Neural progenitor cell (in vitro differentiated cells): ENCODE results near the gene INHBE. TPM values are rescaled to one million over a fixed set of nuclear protein-coding genes. Genes with fewer than 3 reads are reported as not detected.

Experiments
- DNase-seq: peaks from one replicate; pipeline ENCODE4 v3.0.0-alpha.2; 2016; ENCODE audit warnings: low spot score
- H2AFZ ChIP-seq: fragments of 200-600 bp; sonication (generic); replicated peaks from 2 replicates; pipeline ENCODE4 v1.6.1; 2016; ENCODE audit warnings: antibody characterized with exemption
- H3F3A ChIP-seq: fragments of 200-600 bp; sonication (generic); 2 replicates; pipeline ENCODE4 v1.6.1; 2016; ENCODE audit warnings: antibody characterized with exemption, low read depth
- H3K27ac ChIP-seq: fragments of 200-600 bp; sonication (generic); 2 replicates; pipeline ENCODE4 v1.5.1; 2016; ENCODE audit warnings: mild to moderate bottlenecking
- H3K27me3 ChIP-seq: fragments of 200-600 bp; sonication (generic); 2 replicates; pipeline ENCODE4 v1.6.1; 2016; ENCODE audit warnings: mild to moderate bottlenecking, moderate library complexity
- H3K36me3 ChIP-seq: fragments of 200-600 bp; sonication (generic); 2 replicates; pipeline ENCODE4 v1.5.1; 2016
- H3K4me1 ChIP-seq: fragments of 200-600 bp; sonication (generic); 2 replicates; pipeline ENCODE4 v1.6.1; 2016; ENCODE audit warnings: mixed run types
- H3K4me2 ChIP-seq: fragments of 200-600 bp; sonication (generic); 2 replicates; pipeline ENCODE4 v1.6.1; 2016
- H3K4me3 ChIP-seq: fragments of 200-600 bp; sonication (generic); 2 replicates; pipeline ENCODE4 v1.5.1; 2016
- H3K79me2 ChIP-seq: fragments of 200-600 bp; sonication (generic); 2 replicates; pipeline ENCODE4 v1.6.1; 2016; ENCODE audit warnings: low read depth
- H3K9ac ChIP-seq: fragments of 200-600 bp; sonication (generic); 2 replicates; pipeline ENCODE4 v1.6.1; 2016
- H3K9me3 ChIP-seq: fragments of 200-600 bp; sonication (generic); 2 replicates; pipeline ENCODE4 v1.5.1; 2016; ENCODE audit warnings: low read depth
- H4K20me1 ChIP-seq: fragments of 200-600 bp; sonication (generic); 2 replicates; pipeline ENCODE4 v1.6.1; 2016; ENCODE audit warnings: low read depth
- H3K27ac Mint-ChIP-seq: 3 replicates; pipeline ENCODE4 v1.8.0; 2021; ENCODE audit warnings: mixed read lengths
- H3K27me3 Mint-ChIP-seq: 2 replicates; pipeline ENCODE4 v1.8.0; 2022; ENCODE audit warnings: low read depth, mild to moderate bottlenecking, inconsistent platforms, moderate library complexity, mixed read lengths; ENCODE audit not compliant: insufficient read depth
- H3K36me3 Mint-ChIP-seq: 3 replicates; pipeline ENCODE4 v1.8.0; 2021; ENCODE audit warnings: mixed read lengths
- H3K4me1 Mint-ChIP-seq: 3 replicates; pipeline ENCODE4 v1.8.0; 2021; ENCODE audit warnings: mixed read lengths
- H3K4me3 Mint-ChIP-seq: 3 replicates; pipeline ENCODE4 v1.8.0; 2021; ENCODE audit warnings: mild to moderate bottlenecking, moderate library complexity, mixed read lengths
- H3K9me3 Mint-ChIP-seq: 3 replicates; pipeline ENCODE4 v1.8.0; 2020; ENCODE audit warnings: mixed read lengths
- EZH2 ChIP-seq: fragments of 200-600 bp; sonication (generic); IDR thresholded peaks from 2 replicates; pipeline ENCODE4 v1.6.1; 2017; ENCODE audit warnings: antibody characterized with exemption, mild to moderate bottlenecking, moderate library complexity
- EZH2phosphoT487 ChIP-seq: fragments of 200-600 bp; sonication (generic); IDR thresholded peaks from 2 replicates; pipeline ENCODE4 v1.6.1; 2017; ENCODE audit warnings: antibody characterized with exemption
- total RNA-seq: library from RNA; depleted of rRNA; stranded (reverse); fragments of >200 nt; gene quantifications from 2 replicates; pipeline ENCODE4 v1.2.3, GENCODE V29; 2015; ENCODE audit warnings: low replicate concordance
- TF ChIP-seq, protein P1 (sequence below): fragments of 200-600 bp; sonication (generic); IDR thresholded peaks from 2 replicates; pipeline ENCODE4 v1.5.1; 2017; ENCODE audit warnings: antibody characterized with exemption, mild to moderate bottlenecking

Gene INHBE
- total RNA-seq, 1 donor from 2014 or later = not detected

DNA sequence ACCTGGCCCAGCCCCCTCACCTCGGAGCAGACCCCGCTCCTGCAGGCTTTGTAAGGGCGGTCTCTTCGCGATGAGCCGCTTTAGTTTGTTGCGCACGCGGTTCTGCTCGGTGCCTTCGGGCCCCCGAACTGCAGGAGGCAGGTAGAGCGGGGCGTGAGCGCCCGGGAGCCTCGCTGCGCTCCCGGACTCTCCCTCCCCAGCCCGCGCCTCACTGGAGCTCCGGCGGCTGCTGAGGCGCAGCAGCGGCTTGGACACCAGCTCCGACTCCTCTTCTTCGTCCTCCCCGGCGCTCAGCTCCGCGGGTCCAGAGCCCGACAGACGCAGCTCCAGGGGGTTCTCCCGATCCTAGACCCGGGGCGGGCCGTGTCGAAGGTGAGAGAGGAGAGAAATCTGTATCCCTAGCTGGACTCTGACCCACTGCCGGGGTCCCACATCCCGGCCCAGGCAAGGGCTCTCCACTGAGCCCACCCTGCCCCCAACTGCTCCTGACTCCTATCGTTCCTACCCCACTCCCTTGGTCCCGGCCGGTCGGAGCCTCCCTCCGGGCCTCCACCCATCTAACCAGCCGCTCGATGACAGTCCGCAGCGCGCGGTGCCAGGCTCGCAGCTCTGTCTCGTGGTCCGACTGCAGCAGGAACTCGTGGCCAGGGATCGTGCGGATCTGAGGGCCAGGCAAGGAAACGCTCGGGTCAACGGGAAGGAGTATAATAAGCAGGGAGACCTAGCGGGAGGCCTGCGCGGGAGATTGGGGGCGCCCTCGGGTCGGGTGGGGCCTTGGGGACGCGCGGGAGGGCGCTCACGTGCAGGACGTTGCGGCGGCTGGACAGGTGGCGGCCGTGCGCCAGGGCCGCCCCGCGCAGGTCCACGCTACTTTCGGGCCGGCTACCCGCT is 20.4 kb downstream of the INHBE start:
- DNase-seq = peak; percentile 68
- Histone ChIP-seq H3K27ac (no peak overlapping the region), H3K36me3 (no peaks in the 10 kb centered on the region), H3F3A (peaks cover 3% of the 10 kb centered on the region), H3K79me2 (no peaks in the 10 kb centered on the region), H4K20me1 (peaks cover 2% of the 10 kb centered on the region), H3K9me3 (no peaks in the 10 kb centered on the region), H3K4me2 (peak overlapping the region; percentile 92), H3K9ac (no peak overlapping the region), H3K27me3 (peaks cover 94% of the 10 kb centered on the region), H3K4me1 (peaks cover 11% of the 10 kb centered on the region), H2AFZ (peak overlapping the region; percentile 93), H3K4me3 (peak overlapping the region; percentile 49)
- TF ChIP-seq, protein P1, sequence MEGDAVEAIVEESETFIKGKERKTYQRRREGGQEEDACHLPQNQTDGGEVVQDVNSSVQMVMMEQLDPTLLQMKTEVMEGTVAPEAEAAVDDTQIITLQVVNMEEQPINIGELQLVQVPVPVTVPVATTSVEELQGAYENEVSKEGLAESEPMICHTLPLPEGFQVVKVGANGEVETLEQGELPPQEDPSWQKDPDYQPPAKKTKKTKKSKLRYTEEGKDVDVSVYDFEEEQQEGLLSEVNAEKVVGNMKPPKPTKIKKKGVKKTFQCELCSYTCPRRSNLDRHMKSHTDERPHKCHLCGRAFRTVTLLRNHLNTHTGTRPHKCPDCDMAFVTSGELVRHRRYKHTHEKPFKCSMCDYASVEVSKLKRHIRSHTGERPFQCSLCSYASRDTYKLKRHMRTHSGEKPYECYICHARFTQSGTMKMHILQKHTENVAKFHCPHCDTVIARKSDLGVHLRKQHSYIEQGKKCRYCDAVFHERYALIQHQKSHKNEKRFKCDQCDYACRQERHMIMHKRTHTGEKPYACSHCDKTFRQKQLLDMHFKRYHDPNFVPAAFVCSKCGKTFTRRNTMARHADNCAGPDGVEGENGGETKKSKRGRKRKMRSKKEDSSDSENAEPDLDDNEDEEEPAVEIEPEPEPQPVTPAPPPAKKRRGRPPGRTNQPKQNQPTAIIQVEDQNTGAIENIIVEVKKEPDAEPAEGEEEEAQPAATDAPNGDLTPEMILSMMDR = no peak
- TF ChIP-seq EZH2 (peak; percentile 98), EZH2phosphoT487 (peak; percentile 99)
- H3K4me3 Mint-ChIP-seq = no peak overlapping the region
- no peaks in the 10 kb centered on the region for H3K36me3 Mint-ChIP-seq
- H3K27ac Mint-ChIP-seq = no peak overlapping the region
- H3K27me3 Mint-ChIP-seq = peaks cover 48% of the 10 kb centered on the region
- H3K9me3 Mint-ChIP-seq = no peaks in the 10 kb centered on the region
- H3K4me1 Mint-ChIP-seq = peaks cover 2% of the 10 kb centered on the region

DNA sequence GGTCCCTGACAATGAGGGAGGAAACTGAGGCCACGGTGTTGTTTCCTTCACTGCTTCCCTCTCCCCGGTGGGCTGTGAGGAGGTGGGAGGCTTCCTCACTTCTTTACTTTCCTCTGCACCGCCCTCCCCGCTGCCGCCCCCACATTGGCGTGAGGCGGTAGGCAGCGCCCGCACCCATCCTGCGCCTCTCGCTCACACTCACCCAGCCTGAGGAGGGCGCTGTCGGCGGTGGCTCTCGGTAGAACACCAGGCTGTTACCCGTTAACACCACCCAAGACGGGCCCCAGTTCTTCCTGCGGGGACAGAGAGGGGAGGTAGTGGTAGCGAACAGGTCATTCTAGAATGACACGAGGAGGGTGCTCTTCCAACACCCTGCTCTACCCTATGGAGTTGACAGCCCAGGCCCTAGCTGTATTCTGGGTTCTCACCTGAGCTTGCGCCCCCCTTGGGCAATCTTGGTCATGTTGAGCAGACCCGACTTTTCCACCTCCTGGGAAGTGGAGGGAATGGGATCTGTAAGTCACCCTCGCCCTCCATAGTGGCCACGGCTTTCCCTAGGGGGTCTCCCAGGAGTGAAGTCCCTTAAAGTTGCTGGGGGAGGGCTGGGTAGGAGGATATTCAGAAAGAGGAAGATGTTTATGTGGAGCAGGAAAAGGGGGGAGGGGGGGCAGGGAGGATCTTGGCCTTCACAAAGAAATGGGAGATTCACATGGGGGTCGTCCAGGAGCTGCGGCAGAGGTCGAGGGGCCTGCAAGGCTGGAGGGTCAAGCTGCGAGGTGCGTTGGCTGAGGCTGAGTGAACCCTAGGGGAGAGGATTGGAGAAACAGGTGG is 21.3 kb downstream of the INHBE start:
- Histone ChIP-seq H3K4me3 (peak overlapping the region; percentile 49), H3K36me3 (no peaks in the 10 kb centered on the region), H4K20me1 (peaks cover 2% of the 10 kb centered on the region), H3F3A (peaks cover 3% of the 10 kb centered on the region), H3K4me1 (peaks cover 11% of the 10 kb centered on the region), H3K9me3 (no peaks in the 10 kb centered on the region), H3K4me2 (peak overlapping the region; percentile 92), H2AFZ (peak overlapping the region; percentile 93), H3K27ac (no peak overlapping the region), H3K27me3 (peaks cover 100% of the 10 kb centered on the region), H3K9ac (no peak overlapping the region), H3K79me2 (no peaks in the 10 kb centered on the region)
- Mint-ChIP-seq H3K27ac (no peak overlapping the region), H3K4me1 (peaks cover 2% of the 10 kb centered on the region), H3K9me3 (no peaks in the 10 kb centered on the region), H3K4me3 (peak overlapping the region; percentile 22), H3K36me3 (no peaks in the 10 kb centered on the region), H3K27me3 (peaks cover 46% of the 10 kb centered on the region)
- DNase-seq = no peak
- TF ChIP-seq, protein P1 = peak; percentile 44
- peak; percentile 76 for TF ChIP-seq EZH2
- TF ChIP-seq EZH2phosphoT487 = peak; percentile 60

DNA sequence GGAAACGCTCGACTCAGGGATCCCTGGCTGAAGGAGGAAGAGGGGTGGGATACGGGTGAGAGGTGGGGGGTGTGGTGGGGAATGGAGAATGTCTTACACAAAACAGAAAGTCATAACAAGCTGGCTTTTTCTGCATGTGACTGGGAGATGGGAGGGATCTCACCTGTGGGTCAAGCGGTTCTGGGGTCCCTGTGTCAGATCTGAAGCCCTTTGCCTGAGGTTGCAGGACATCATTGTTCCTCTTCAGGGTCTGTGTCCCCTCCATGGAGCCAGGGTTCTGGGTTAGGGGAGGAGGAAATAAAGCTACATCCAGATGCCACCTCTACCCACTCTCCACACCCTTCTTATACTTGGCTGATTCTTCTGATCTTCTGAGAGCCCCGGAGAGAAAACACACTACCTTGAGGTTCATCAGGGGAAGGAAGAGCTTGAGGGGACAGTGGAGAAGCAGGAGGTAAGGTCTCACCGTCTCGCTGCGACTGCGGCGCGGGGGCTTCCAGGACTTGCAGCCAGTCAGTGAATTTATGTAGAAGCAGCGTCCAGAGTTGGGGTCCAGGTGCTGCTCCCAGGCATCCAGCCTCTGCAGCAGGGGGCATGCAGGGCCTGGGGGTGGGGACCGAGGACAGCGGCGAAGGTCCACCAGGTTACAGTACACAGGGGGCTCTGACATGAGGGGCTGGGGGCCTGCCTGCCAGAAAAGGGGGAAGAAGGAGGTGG is 22.0 kb downstream of the INHBE start:
- Histone ChIP-seq H3F3A (peaks cover 3% of the 10 kb centered on the region), H3K27ac (no peak overlapping the region), H3K79me2 (no peaks in the 10 kb centered on the region), H3K9me3 (no peaks in the 10 kb centered on the region), H3K4me3 (no peak overlapping the region), H4K20me1 (peaks cover 2% of the 10 kb centered on the region), H2AFZ (no peak overlapping the region), H3K4me2 (no peak overlapping the region), H3K4me1 (peaks cover 11% of the 10 kb centered on the region), H3K9ac (no peak overlapping the region), H3K36me3 (no peaks in the 10 kb centered on the region), H3K27me3 (peaks cover 100% of the 10 kb centered on the region)
- DNase-seq = no peak
- H3K27me3 Mint-ChIP-seq = peaks cover 44% of the 10 kb centered on the region
- no peak overlapping the region for H3K27ac Mint-ChIP-seq
- H3K4me1 Mint-ChIP-seq = peaks cover 2% of the 10 kb centered on the region
- H3K4me3 Mint-ChIP-seq = no peak overlapping the region
- no peaks in the 10 kb centered on the region for H3K36me3 Mint-ChIP-seq
- H3K9me3 Mint-ChIP-seq = no peaks in the 10 kb centered on the region
- TF ChIP-seq, protein P1 = no peak
- no peak for TF ChIP-seq EZH2
- TF ChIP-seq EZH2phosphoT487 = no peak
